SU-DHL-6 (cell line): ENCODE data around the gene DDX46.

ENCODE experiments used
- CTCF ChIP-seq: fragments of 200-600 bp; sonication (generic); IDR thresholded peaks from one replicate; pipeline ENCODE4 v1.5.1; 2017; ENCODE audit warnings: antibody characterized with exemption, mild to moderate bottlenecking, low read length, moderate library complexity; ENCODE audit not compliant: insufficient read depth, poor library complexity, severe bottlenecking
- EZH2phosphoT487 ChIP-seq: fragments of 200-600 bp; sonication (generic), shearing (Covaris generic); conservative IDR thresholded peaks from 2 replicates; pipeline ENCODE4 v1.6.1; 2018; ENCODE audit warnings: mild to moderate bottlenecking, antibody characterized with exemption, low read length, moderate library complexity, mixed read lengths

- TF ChIP-seq CTCF (no peak), EZH2phosphoT487 (no peak)
Measured at GRCh38 chr5:134879456-134879855, 120.9 kb downstream of the DDX46 start.
